Peyer's patch (tissue), 4 donors: ENCODE measurements around the gene XG. TPM values are rescaled to one million over a fixed set of nuclear protein-coding genes. Genes with fewer than 3 reads are reported as not detected.
"Not testable (repeated sequence)": the region's sequence is repeated elsewhere in the genome, so short reads cannot be mapped to it uniquely, and the experiment has no call there.

Experiments used
- DNase-seq, 3 donors: peaks; one replicate each; pipeline ENCODE4 v3.0.0-alpha.2; 2017 to 2019
- H3K27ac ChIP-seq, 4 donors: fragments of 200-600 bp; sonication (generic); one replicate each; pipeline ENCODE4 v1.5.1; 2016 to 2019
- H3K27me3 ChIP-seq, 2 donors: fragments of 200-600 bp; sonication (generic); one replicate each; pipeline ENCODE4 v1.5.1; 2019
- H3K36me3 ChIP-seq, 3 donors: fragments of 200-600 bp; sonication (generic); one replicate each; pipeline ENCODE4 v1.5.1; 2016 to 2019
- H3K4me1 ChIP-seq, 4 donors: fragments of 200-600 bp; sonication (generic); one replicate each; pipeline ENCODE4 v1.5.1; 2016 to 2019
- H3K4me3 ChIP-seq, 4 donors: fragments of 200-600 bp; sonication (generic); 1 replicate in 3 of 4; 2 replicates in 1 of 4; pipeline ENCODE4 v1.5.1; 2016 to 2019; ENCODE audit warnings: mild to moderate bottlenecking in 1 of 4
- H3K9me3 ChIP-seq, 4 donors: fragments of 200-600 bp; sonication (generic); one replicate each; pipeline ENCODE4 v1.5.1; 2016 to 2019; ENCODE audit warnings: mild to moderate bottlenecking in 1 of 4
- POLR2A ChIP-seq, 2 donors: fragments of 450-650 bp; IDR thresholded peaks; one replicate each; pipeline ENCODE4 v1.5.1; 2017; ENCODE audit warnings: antibody characterized with exemption in 2 of 2, mild to moderate bottlenecking in 2 of 2, moderate library complexity in 2 of 2
- total RNA-seq, 4 donors: library from RNA; depleted of rRNA; stranded (reverse); fragments of >200 nt; gene quantifications; one replicate each; pipeline ENCODE4 v1.1.0, GENCODE V29; 2016
- TF ChIP-seq, protein P1 (sequence below), 6 experiments: fragments of 450-650 bp in 4 of 6; fragments of 200-600 bp in 2 of 6; sonication (generic) in 1 of 6; IDR thresholded peaks; one replicate each; pipeline ENCODE4 v1.5.1; 2017 to 2019; ENCODE audit warnings: antibody characterized with exemption in 6 of 6, mild to moderate bottlenecking in 3 of 6, moderate library complexity in 1 of 6

Gene XG
- total RNA-seq, 4 donors from 2014 or later, result 0.40 TPM; not detected in 3

DNA sequence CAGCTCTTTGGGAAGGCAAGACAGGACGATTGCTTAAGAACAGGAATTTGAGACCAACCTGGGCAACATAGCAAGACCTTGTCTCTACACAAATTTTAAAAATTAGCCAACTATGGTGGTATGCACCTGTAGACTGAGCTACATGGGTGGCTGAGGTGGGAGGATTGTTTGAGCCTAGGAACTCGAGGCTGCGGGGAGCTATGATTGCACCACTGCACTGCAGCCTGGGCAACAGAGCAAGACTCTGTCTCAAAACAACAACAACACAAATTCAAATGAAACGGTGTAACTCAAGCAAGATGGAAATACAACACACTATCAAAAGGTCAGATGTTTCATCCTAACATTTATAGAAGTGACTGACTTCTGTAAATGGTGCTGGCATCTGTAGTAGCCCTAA is 37.1 kb downstream of the XG start:
- H3K9me3 ChIP-seq, result no peaks in the 10 kb centered on the region
- H3K4me1 ChIP-seq, result no peaks in the 10 kb centered on the region
- H3K27me3 ChIP-seq, result no peaks in the 10 kb centered on the region

DNA sequence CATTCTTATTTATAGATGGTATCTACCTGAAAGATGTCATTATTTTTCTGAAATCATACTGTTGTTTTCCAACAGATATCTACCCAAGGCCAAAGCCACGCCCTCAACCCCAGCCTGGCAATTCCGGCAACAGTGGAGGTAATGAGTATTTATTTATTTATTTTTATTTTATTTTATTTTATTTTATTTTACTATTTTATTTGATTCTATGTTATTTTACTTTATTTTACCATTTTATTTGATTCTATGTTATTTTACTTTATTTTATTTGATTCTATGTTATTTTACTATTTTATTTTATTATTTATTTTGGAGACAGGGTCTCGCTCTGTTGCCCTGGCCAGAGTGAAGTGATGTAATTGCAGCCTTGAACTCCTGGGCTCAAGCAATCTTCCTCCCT is 37.7 kb downstream of the XG start:
- Histone ChIP-seq H3K36me3 (no peaks in the 10 kb centered on the region), H3K4me1 (no peaks in the 10 kb centered on the region), H3K9me3 (no peaks in the 10 kb centered on the region), H3K27ac (no peak overlapping the region), H3K4me3 (no peak overlapping the region), H3K27me3 (no peaks in the 10 kb centered on the region)
- TF ChIP-seq, protein P1, sequence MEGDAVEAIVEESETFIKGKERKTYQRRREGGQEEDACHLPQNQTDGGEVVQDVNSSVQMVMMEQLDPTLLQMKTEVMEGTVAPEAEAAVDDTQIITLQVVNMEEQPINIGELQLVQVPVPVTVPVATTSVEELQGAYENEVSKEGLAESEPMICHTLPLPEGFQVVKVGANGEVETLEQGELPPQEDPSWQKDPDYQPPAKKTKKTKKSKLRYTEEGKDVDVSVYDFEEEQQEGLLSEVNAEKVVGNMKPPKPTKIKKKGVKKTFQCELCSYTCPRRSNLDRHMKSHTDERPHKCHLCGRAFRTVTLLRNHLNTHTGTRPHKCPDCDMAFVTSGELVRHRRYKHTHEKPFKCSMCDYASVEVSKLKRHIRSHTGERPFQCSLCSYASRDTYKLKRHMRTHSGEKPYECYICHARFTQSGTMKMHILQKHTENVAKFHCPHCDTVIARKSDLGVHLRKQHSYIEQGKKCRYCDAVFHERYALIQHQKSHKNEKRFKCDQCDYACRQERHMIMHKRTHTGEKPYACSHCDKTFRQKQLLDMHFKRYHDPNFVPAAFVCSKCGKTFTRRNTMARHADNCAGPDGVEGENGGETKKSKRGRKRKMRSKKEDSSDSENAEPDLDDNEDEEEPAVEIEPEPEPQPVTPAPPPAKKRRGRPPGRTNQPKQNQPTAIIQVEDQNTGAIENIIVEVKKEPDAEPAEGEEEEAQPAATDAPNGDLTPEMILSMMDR (IDR thresholded peaks at IDR 0.05), result no peak
- no peak for TF ChIP-seq POLR2A (IDR thresholded peaks at IDR 0.05)
- DNase-seq, result no peak

More for the DNA sequence above, 37.1 kb downstream of the XG start:
- DNase-seq, result no peak
- no peak overlapping the region for H3K4me3 ChIP-seq
- H3K36me3 ChIP-seq, result no peaks in the 10 kb centered on the region
- TF ChIP-seq POLR2A (IDR thresholded peaks at IDR 0.05), result no peak
- TF ChIP-seq, protein P1 (IDR thresholded peaks at IDR 0.05), result no peak
- H3K27ac ChIP-seq, result no peak overlapping the region

DNA sequence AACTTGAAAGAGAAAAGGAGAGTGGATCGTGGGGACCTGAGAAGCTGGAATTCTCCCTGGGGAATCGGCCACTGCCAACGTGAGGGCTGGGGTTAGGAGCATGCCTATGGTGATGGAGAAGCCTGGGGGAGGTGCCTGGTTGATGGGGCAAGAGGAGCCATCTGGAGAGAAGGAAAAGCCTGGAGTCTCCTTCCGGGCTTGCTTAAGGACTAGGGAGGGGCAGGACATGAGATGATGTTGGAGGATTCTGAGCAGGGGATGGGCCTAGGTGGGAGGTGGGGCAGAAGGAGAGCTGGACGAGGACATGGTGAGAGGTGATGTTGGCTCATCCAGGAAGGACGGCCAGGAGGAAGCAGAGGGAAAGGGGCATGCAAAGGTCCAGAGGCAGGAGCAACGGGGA is 41.9 kb downstream of the XG start:
- no peak for TF ChIP-seq POLR2A (IDR thresholded peaks at IDR 0.05)
- TF ChIP-seq, protein P1 (IDR thresholded peaks at IDR 0.05), result no peak
- Histone ChIP-seq H3K27me3 (no peaks in the 10 kb centered on the region), H3K27ac (no peak overlapping the region), H3K4me3 (no peak overlapping the region), H3K4me1 (no peaks in the 10 kb centered on the region), H3K36me3 (no peaks in the 10 kb centered on the region), H3K9me3 (no peaks in the 10 kb centered on the region)
- DNase-seq, result no peak

DNA sequence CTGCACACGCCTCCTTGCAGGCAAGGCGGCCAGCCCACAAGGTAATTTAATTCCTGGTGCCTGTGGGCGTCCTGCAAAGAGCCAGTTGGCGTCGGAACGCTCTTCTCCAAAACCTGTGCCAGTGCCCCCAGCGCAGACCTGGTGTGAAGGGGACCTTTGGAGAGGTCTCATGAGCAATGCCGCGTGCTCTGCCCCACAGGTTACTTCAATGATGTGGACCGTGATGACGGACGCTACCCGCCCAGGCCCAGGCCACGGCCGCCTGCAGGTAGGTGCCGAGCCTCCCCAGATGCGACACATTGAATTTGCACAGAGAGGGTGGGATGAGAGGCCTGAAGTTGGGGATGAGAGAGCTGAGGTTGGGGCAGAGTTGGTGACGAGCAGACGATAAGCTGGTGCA is 42.5 kb downstream of the XG start:
- H3K9me3 ChIP-seq, result no peaks in the 10 kb centered on the region
- H3K4me1 ChIP-seq, result no peaks in the 10 kb centered on the region
- no peaks in the 10 kb centered on the region for H3K36me3 ChIP-seq
- TF ChIP-seq, protein P1 (IDR thresholded peaks at IDR 0.05), result no peak
- no peak for TF ChIP-seq POLR2A (IDR thresholded peaks at IDR 0.05)
- H3K27ac ChIP-seq, result no peak overlapping the region
- no peaks in the 10 kb centered on the region for H3K27me3 ChIP-seq
- H3K4me3 ChIP-seq, result no peak overlapping the region
- DNase-seq, result no peak

DNA sequence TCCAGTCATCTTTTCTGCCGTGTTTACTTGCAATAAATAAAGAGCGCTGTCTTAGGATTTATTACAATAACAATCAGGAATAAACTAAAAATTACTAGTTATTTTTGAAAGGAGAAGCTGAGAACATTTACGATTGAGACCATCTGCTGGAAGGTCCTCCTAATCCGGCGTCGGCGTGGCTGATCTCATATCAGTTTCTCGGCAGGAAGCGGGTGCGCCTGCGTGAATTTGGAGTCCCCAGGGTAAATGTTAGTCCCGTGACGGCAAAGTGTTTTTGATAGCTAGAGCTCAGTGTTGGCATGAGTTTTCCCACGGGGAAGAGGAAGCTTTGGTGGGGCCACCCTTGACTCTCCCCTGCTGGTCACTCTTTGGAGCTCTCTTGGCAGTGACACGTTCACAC is 45.0 kb downstream of the XG start:
- H3K36me3 ChIP-seq, H3K9me3 ChIP-seq, H3K4me3 ChIP-seq, DNase-seq, H3K4me1 ChIP-seq, H3K27me3 ChIP-seq, H3K27ac ChIP-seq: not testable (repeated sequence)

DNA sequence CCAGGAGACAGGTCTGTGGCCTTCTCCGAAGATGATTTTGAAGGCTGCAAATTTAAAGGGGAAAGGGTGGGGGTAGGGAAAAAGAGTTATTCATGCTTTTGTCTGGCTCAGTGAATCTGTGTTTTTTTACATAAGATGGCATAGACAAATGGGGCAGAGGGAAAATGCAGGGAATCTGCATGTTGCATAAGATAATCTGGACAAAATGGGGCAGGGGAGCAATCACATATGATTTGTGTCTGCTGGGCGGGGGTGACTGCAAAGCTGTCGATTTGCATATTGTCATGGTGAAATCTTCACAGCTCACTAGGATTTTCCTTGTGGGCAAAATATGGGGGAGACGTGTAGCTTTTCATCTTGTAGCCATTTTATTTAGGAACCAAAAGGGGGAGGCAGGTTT is 47.5 kb downstream of the XG start:
- Histone ChIP-seq H3K4me1 (no peaks in the 10 kb centered on the region), H3K36me3 (no peaks in the 10 kb centered on the region), H3K9me3 (no peaks in the 10 kb centered on the region), H3K4me3 (no peak overlapping the region), H3K27ac (no peak overlapping the region), H3K27me3 (no peaks in the 10 kb centered on the region)
- no peak for TF ChIP-seq POLR2A (IDR thresholded peaks at IDR 0.05)
- TF ChIP-seq, protein P1 (IDR thresholded peaks at IDR 0.05), result no peak
- no peak for DNase-seq

DNA sequence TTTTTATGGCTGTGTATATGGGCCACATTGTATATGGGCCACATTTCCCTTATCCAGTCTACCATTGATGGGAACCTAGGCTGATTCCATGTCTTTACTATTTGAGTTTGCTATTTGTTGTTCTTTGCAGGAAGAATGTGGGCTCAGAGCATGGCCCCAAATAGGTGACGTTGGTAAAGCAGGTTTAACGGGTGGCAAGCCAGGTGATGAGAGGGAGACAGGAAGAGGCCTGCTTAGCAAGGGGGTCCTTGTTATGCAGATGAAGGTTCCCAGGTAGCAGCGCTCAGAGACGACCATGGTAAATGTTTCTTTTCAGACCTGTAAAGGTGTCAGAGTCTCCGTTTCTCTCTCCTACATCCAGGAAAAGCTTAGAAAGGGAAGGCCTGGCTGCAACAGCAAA is 48.1 kb downstream of the XG start:
- not testable (repeated sequence) for H3K27me3 ChIP-seq, H3K4me3 ChIP-seq, DNase-seq, H3K27ac ChIP-seq, H3K36me3 ChIP-seq, H3K4me1 ChIP-seq, H3K9me3 ChIP-seq
